Measurements from ENCODE around the gene FAM234A.

DNA sequence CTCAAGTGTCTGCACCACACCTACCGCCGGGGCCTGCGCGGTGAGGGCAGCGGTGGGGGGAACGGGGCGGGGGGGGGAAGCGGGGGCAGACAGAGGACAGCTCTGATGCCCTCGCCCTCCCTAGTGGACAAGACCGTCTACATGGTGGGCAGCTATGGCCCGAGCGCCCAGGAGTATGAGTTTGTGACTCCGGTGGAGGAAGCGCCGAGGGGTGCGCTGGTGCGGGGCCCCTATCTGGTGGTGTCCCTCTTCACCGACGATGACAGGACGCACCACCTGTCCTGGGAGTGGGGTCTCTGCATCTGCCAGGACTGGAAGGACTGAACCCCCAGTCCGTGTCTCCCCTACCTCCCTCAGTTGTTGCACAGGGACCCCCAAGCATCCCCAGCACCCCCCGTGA is 47.9 kb downstream of the FAM234A start:
- TF ChIP-seq, protein P1, sequence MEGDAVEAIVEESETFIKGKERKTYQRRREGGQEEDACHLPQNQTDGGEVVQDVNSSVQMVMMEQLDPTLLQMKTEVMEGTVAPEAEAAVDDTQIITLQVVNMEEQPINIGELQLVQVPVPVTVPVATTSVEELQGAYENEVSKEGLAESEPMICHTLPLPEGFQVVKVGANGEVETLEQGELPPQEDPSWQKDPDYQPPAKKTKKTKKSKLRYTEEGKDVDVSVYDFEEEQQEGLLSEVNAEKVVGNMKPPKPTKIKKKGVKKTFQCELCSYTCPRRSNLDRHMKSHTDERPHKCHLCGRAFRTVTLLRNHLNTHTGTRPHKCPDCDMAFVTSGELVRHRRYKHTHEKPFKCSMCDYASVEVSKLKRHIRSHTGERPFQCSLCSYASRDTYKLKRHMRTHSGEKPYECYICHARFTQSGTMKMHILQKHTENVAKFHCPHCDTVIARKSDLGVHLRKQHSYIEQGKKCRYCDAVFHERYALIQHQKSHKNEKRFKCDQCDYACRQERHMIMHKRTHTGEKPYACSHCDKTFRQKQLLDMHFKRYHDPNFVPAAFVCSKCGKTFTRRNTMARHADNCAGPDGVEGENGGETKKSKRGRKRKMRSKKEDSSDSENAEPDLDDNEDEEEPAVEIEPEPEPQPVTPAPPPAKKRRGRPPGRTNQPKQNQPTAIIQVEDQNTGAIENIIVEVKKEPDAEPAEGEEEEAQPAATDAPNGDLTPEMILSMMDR (conservative IDR thresholded peaks at IDR 0.05; ENCODE audit: low read depth, low read length): no peak
- TF ChIP-seq EZH2 (IDR thresholded peaks at IDR 0.05; ENCODE audit: borderline replicate concordance, low read depth, low read length, poor library complexity, severe bottlenecking): no peak

All from A673 (cell line).